Globus pallidus (tissue), 1 donor: ENCODE data around the gene RETREG1.
"Not testable (repeated sequence)": the region's sequence is repeated elsewhere in the genome, so short reads cannot be mapped to it uniquely, and the experiment has no call there.

ENCODE experiments used
- DNase-seq: peaks from one replicate; pipeline ENCODE4 v3.0.0-alpha.2; 2015; ENCODE audit warnings: low spot score

The RETREG1 gene

GRCh38 chr5:16554110-16554509, 62.7 kb downstream of the RETREG1 start:
- DNase-seq: no peak

- peak; percentile 84 for DNase-seq
Observed at GRCh38 chr5:16552666-16553343, 64.0 kb downstream of the RETREG1 start.

GRCh38 chr5:16551628-16552027, 65.2 kb downstream of the RETREG1 start:
- DNase-seq: no peak

- no peak for DNase-seq
Observed at GRCh38 chr5:16550316-16550952, 66.4 kb downstream of the RETREG1 start.

- no peak for DNase-seq
Observed at GRCh38 chr5:16549491-16550206, 67.1 kb downstream of the RETREG1 start.

- no peak for DNase-seq
Observed at GRCh38 chr5:16548812-16549211, 68.0 kb downstream of the RETREG1 start.

- no peak for DNase-seq
Observed at GRCh38 chr5:16548115-16548514, 68.7 kb downstream of the RETREG1 start.

GRCh38 chr5:16547200-16547842, 69.5 kb downstream of the RETREG1 start:
- no peak for DNase-seq

- DNase-seq: peak; percentile 68
Observed at GRCh38 chr5:16546732-16547131, 70.1 kb downstream of the RETREG1 start.

- DNase-seq: peak; percentile 77
Observed at GRCh38 chr5:16544607-16545374, 72.0 kb downstream of the RETREG1 start.

- not testable (repeated sequence) for DNase-seq
Observed at GRCh38 chr5:16543206-16543605, 73.6 kb downstream of the RETREG1 start.

- DNase-seq: no peak
Observed at GRCh38 chr5:16542236-16542635, 74.6 kb downstream of the RETREG1 start.

- not testable (repeated sequence) for DNase-seq
Observed at GRCh38 chr5:16541592-16541991, 75.2 kb downstream of the RETREG1 start.

- no peak for DNase-seq
Observed at GRCh38 chr5:16540421-16540820, 76.4 kb downstream of the RETREG1 start.

GRCh38 chr5:16539169-16539666, 77.6 kb downstream of the RETREG1 start:
- no peak for DNase-seq

GRCh38 chr5:16538006-16538405, 78.8 kb downstream of the RETREG1 start:
- no peak for DNase-seq

GRCh38 chr5:16536818-16537217, 80.0 kb downstream of the RETREG1 start:
- no peak for DNase-seq

GRCh38 chr5:16536246-16536645, 80.6 kb downstream of the RETREG1 start:
- DNase-seq: no peak

- DNase-seq: no peak
Observed at GRCh38 chr5:16534280-16534679, 82.5 kb downstream of the RETREG1 start.

GRCh38 chr5:16531063-16531648, 85.6 kb downstream of the RETREG1 start:
- DNase-seq: no peak

- DNase-seq: no peak
Observed at GRCh38 chr5:16529306-16529705, 87.5 kb downstream of the RETREG1 start.
